HG02763 (cell line): Measurements from ENCODE around the gene RNF207.

Experiments
- ATAC-seq: cut with Tn5 transposase; IDR thresholded peaks from one replicate; pipeline ENCODE4 v1.9.1; 2021; ENCODE audit warnings: mild to moderate bottlenecking, moderate library complexity; ENCODE audit not compliant: unreplicated experiment

The RNF207 gene

DNA sequence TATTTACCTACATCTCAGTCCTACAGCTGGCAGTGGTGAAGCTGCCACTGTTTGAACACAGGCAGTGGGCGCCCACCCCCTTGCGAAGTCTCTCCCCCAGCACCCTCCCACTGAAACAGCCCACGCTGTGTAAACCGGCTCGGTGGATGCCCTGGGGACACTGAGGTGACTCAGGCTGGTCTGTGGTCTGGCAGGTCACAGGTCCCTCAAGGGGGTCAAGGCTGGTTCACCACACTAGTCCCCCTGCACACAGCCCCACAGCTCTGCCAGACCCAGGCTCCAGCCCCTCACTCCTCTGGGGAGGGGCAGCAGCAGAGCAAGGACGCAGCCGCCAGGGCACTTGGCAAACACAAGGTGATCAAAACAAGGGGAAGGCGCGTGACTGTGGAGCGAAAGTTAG lies 33.4 kb upstream of the RNF207 start:
- no peak for ATAC-seq

DNA sequence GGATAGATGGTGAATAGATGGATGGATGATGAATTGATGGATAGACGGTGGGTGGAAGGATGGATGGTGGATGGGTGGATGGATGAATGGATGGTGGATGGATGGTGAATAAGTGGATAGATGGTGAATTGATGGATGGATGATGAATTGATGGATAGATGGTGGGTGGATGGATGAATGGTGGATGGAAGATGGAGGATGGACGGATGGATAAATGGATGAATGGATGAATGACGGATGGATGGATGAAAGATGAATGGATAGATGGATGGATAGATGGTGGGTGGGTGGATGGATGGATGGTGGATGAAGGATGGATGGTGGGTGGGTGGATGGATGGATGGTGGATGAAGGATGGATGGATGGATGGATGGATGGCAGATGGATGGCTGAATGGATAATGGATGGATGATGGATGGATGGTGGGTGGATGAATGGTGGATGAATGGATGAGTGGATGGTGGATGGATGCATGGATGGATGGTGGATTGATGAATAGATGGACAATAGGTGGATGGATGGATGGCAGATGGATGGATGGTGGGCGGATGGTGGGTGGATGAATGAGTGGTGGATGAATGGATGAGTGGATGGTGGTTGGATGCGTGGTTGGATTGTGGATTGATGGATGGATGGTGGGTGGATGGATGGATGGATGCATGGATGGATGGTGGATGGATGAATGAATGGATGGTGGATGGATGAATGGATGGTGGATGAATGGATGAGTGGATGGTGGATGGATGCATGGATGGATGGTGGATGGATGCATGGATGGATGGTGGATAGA lies 31.1 kb upstream of the RNF207 start:
- no peak for ATAC-seq

DNA sequence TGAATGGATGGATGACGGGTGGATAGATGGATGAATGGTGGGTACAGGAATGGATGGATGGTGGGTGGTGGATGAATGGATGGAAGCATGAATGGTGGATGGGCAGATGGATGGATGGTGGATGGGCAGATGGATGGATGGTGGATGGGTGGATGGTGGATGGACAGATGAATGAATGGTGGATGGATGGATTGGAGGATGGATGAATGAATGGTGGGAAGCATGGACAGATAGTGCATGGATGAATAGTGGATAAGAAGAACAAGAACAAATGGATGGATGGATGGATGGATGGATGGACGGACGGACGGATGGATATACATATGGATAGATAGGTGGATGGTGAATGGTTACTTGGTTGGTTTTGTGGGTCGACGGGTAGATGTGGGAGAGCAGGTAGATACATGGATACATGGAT lies 30.5 kb upstream of the RNF207 start:
- no peak for ATAC-seq

DNA sequence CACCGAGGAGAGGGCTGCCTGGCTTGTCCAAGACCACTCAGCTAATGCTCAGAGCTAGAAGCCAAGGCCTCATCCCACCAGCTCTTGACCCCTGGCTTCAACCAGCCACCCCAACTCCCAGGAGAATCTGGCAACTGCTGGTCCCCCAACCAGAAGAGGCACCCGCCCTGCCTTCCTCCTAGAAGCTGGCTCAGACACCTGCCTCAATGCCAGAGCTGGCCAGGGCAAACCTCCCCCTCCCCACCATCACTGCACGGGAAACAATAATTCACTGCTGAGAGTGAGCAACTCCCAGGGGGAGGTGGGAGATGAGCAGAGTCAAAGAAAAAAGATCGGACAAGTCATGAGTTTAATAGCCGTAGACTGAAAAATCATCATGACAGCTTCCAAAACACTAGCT lies 29.1 kb upstream of the RNF207 start:
- no peak for ATAC-seq

DNA sequence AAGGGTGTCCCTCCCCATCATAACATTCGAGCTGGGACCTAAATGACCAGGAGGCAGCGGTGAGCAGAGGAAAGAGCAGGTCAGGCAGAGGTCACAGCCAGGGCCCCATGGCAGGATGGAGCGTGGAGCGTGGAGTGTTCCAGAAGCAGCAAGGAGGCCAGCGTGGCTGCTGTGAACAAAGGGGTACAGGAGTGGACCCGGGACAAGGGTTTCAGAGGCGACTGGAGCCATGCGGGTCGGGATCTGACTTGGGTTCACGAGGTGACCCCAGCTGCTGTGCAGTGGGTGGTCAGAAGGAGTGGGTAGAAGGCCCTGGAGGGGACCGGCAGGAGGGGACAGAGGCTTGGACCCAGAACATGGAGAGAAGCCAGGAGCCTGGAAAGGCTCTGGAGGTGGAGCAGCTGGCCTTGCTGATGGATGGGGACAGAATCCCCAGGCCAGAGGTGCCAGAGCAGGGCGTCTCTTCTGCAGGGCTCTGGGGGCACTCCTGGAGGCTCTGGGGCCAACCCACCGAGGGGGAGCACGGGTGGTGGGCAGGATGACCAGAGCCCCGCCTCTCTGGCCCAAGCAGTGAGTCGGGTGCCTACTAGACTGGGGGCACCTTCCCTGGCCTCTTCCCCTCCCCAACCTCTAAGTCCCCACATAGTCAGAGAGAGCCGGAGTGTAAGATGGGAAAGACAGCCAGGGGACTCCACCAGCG lies 28.1 kb upstream of the RNF207 start:
- no peak for ATAC-seq

DNA sequence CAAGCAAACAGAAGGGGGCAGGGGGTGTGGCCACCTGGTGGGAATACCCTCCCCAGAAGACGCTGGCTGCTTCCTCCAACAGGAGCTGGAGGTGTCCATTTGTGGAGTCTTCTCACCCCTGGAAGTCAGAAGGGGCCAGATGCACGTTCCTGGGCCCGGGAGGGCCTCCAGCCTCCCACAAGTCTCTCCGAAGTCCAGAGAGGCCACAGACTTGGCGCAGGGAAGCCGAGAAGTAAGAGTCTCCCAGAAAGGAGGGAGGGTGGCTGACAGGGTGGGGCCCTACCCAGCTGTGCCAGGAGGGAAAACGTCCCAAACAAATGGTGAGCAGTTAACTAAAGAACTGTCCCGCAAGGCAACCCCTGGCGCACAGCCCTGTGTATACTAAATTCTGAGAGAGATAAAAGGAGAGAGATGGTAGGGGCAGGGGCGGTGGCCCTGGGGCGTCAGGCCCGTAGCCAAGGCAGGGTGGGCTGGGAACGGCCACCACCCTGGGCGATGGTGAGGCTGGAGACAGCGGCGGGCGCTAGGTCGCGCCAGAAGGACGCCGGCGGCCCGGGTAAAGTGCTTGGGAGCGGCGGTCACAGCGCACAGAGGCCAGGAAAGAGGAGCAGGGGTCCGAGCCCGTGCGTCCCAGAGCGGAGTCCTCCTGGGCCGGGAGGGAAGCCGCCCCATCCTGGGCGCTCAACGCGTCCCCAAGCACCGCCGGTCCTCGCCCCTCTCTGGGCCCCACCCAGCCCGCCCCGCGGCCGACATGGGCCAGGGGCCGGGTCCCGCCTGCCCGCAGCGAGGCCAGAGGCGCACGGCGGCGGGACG lies 27.0 kb upstream of the RNF207 start:
- ATAC-seq: no peak

DNA sequence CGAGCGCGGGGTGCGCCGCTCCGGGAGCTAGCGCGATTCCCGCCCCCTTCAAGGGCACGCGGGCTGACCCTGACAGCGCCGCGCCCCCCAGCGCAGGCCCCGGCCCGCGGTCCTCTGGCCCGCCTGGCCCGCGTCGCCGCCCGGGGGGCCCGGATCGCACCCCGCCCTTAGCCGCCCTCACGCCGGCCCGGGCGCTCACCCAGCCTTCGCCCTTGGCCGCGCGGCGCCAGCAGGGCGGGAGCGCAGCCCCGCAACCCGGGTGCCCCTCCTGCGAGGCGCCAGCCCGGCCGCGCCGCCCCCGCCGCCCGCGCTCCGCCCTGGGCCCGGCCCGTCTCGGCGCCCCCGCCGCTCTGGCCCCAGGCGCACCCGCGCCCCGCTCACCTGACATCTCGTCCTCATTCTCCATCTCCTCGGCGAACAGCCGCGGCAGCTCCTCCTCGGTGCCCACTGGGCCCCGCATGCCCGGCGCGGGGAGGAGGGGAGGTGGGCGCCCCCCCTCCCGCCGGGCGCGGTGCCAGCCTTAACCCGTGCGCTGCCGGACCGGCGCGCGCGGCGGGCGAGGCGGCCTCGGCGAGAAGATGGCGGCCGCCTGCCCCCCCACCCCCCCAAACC lies 26.2 kb upstream of the RNF207 start:
- ATAC-seq: no peak

DNA sequence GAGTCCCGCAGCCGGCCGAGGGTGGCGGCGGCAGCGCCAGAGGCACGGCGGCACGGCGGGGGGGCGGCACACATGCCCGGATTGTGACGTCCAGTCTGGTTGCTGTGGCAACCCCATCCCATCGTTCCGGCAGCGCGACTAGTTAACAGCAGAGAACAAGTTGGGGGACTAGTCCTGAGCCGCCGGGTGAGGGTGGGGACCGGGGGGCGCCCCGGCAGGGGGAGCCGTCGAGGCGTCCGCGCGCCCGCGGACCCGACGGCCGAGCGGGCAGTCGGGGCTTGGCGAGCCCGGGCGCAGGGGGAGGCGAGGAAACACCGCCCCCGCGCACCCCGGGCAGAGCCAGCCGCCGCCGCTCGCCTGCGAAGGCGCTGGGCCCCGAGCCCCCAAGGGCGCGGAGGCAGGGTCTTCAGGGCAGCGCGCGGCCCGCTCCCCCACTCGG lies 25.6 kb upstream of the RNF207 start, which contains the start of gene CHD5:
Gene CHD5 (minus strand): TSS at position 54 of the 439 bp plus-strand sequence. CDS start 298 bp downstream, outside the sequence.
- no peak for ATAC-seq

DNA sequence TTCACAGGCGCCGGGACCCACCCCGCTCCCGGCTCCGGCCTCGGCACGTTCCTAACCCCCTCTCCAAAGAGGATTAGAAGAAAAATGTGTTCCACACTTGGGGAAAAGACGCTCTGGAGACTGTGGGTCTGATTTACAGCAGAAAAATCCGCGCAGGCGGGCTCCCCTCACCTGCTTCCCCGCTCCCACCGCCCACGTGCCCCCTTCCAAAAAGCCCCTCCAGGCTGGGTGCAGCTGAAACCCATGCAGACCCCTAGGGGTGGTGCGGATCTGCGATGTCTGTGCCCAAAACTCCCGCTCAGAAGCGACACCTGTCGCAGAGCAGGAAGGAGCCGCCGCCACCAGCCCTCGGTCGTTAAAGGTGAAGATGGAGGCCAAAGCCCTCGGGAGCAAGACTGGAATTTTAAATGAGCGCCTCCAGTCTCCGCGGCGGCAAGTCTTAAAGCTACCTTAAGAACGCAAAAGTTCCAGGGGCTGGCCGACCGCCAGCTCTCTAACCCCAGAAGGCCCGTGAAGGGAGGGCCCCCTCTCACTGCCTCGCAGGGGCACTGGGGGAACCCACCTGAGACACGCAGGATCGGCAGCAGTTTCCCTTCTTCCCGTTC lies 25.1 kb upstream of the RNF207 start:
- ATAC-seq: no peak

DNA sequence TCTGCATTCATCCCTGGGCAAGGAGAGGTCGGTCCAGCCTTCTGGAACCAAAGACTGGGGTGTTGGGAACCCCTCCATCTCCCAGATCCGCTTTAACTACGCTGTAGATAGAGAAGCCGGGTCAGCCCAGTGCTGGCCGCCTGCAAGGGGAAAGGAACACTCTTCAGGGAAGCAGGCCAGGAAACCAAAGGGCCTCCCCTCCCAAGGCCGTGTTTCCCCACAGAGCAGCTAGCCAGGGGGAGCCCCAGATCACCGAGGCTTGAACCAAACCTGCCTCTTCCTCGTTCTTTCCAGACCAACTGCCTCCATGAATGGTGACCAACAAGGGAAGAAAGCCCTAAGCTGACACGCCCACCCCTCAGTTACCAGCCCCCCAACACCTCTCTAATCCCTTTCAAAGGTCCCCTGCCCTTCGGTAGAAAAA lies 24.6 kb upstream of the RNF207 start:
- ATAC-seq: no peak

DNA sequence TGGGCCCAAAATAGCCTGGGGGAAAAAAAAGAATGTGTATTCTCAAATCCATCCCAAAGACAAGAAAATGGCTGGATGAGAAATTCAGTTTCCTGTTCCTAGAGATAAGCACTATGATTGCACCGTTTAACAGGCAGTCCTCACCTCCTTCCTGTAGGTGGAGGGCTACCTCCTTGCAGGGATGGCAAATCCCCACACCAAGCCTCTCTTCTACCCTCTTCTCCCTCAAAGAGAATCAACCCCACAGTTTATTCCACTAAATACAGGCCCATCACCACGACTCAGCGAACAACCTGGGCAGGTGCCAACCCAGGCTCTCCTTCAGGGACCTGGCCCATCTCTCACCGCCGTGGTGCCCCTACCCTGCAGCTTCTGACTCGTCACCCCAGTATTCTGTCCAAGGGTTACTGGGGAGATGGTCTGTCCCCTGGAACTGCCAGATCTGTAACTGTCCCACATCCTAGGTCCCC lies 22.4 kb upstream of the RNF207 start:
- no peak for ATAC-seq

DNA sequence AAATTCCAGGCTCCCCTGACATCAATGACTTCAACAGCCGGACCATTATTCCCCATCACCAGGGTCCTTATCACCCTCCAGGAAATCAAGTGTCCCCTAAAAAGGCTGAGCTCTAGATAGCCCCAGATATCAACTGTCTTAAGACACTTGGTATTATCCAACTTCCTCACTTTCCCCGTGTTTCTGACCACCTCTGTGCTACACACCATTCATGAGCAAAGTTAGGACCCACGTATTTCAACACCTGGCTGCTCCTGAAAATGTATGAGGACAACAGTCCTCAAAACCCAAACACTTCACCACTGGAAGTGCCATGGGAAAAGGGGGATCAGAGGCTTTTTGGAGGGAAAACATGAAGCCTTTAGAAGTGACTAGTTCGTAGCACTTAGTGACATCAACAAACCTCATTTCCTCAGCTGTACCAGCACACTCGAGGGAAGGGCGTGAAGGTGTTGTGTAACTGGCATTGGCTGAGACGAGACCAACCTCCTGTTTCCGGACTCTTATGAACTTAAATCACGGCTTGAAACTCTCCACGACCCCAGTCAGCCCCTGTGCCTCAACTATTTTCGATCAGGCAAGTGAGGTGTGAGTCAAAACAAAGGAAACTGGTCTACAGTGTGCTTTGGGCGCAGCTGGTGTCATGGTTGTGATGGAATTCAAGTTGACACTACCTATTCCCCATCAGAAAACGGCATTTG lies 21.7 kb upstream of the RNF207 start:
- no peak for ATAC-seq

DNA sequence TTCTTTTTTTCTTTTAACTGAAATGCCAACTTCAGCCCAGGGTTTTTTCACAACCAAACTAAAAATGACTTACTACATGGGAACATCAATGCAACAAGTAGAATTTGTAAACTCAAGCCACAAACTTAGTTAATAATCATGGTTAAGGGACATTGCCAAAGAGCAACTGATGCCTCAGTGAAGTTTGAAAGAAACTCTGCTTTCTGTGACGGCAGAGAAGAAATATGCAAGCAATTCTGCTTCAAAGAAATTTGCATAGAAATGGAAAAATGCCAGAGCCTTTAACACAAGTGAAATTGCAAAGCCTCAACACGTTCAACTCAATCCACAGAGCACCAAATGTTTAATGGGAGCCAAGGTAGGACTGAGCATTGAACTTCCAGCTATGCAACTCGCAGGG lies 20.8 kb upstream of the RNF207 start:
- ATAC-seq: no peak

DNA sequence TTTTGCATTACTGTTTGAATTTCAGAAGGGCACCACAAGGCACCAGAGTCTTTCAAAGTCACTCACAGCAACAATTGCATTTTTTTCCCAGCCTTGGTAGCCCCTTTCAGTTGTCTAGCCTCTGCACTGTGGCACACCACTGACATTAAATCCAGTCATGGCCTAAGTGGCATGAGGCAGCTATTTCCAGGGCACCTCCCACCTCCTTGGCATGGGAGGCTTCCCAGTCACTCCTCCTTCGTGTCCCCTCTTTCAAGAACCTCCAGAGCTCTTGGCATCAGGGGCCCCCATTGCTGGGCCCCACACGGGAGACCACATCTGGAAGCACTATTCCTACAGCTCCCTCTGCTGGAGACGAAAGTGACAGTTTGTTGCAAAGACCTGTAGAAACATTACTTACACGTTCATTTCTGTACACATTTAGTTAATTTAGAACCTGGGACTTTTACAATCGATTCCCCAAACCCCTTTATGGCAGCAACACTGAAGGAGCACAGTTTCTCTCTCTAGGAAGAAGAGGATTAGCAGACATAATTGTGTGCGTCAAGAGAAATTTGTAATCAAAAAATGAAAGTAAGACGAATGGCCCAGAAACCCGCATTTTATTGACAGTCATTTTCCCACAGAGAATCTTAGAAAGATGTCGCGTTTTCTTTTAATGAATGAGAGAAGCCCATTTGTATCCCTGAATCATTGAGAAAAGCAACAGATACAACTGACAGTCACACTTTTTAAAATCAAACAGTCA lies 20.1 kb upstream of the RNF207 start:
- no peak for ATAC-seq

DNA sequence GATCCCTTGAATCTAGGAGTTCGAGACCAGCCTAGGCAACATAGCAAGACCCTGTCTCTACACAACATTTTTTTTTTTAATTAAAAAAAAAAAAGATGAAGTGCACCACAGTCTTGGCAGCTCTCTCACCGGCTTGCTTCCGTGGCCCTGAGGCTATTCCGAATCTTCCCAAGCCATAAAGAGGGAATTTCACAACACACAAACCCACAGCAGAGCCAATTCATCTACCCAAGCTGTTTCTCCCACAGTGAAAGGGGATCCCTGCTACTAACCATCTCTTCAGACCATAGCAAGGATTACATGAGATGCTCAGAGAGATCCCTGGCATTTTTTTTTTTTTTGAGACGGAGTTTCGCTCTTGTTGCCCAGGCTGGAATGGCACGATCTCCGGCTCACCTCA lies 17.5 kb upstream of the RNF207 start:
- ATAC-seq: no peak

DNA sequence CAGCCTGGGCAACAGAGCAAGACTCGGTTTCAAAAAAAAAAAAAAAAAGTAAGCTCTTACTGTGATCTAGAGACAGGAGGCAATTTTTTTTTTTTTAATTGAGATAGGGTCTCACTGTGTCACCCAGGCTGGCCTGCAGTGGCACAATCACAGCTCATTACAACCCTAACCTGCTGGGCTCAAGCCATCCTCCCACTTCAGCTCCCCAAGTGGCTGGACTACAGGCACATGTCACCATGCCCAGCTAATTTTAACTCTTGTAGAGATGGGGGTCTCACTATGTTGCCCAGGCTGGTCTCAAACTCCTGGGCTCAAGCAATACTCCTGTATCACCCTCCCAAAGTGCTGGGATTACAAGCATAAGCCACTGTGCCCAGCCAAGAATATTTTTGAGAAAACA lies 14.0 kb upstream of the RNF207 start:
- ATAC-seq: no peak

DNA sequence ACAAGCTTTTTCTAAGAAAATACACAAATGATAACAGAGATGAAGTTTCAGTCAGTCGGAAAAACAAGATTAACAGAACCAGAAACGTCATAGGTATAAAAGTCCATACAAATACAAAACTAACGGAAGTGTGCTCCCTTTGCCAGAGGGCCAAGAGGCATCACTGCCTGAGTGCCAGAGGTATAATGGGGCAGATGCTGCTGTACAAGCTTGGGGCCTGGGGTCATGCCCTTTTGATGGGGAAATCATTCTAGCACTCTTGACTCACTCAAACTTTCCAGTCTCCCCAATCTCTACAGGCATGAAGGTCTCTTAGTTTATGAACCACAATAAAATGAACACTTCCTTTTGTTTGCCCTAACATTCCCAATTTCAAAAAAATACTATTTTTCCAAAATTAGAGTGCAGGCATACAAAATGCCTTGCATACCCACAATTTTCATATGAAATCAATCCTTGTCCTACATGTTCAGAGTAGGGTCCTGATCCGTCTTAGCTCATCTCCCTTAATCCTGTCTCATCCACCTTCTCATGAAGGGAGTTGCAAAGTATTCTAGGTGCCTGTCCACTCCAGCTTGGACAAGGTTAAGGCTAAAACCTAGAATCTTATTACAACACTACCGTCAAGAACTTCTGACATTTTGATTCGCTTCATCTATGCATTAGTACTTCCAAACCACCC lies 8.0 kb upstream of the RNF207 start:
- ATAC-seq: no peak

DNA sequence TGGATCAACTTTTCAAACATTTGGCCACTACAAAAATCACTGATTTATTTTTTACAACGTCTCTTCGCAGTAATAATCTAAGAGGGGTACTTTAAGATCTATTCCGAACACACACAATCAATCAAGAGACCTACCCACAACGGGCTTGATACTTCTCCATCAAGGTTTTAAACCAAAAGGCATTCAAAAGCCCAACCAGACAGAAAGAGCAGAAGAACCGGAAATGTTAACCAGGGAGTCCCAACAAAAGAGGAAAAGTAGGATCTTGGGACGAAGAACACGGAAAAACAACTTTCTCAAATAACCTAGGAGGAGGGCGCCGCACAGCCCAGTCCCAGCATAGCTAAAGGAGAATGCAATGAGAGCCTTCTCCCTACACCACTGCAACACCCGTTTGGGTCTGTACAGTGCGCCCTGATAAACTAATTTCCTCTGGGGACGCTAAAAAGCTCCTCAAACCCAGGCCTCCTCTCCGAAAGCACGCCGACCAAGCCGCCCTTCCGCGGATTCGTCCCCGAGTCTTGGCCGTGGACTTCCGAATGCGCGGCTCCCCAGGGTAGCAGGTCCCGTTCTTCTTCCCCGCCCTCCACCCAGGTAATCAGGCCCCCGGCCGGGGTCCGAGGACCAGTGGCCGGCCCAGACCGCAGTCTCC lies 7.1 kb upstream of the RNF207 start:
- ATAC-seq: no peak
